Limb (tissue), 2 donors: ENCODE results near the gene CD99.

ENCODE experiments used
- DNase-seq, 2 donors: peaks; one replicate each; pipeline ENCODE4 v3.0.0-alpha.2; 2016; ENCODE audit errors: extremely low spot score in 2 of 2

CD99 gene

GRCh38 chrX:2690856-2691542 is at the start of gene CD99:
CD99 (plus strand) TSS chrX:2691295; CDS start chrX:2691361, 66 bp downstream.
- DNase-seq: peak; percentile 94

- DNase-seq: no peak
These were observed 48.9 kb upstream of the CD99 start for GRCh38 chrX:2642146-2642545.

- DNase-seq: no peak
These were observed 48.3 kb upstream of the CD99 start for GRCh38 chrX:2642791-2643190.

GRCh38 chrX:2643880-2644279 is 47.2 kb upstream of the CD99 start:
- no peak for DNase-seq

- no peak for DNase-seq
These were observed 45.5 kb upstream of the CD99 start for GRCh38 chrX:2645563-2645962.

- no peak for DNase-seq
These were observed 43.5 kb upstream of the CD99 start for GRCh38 chrX:2647627-2648026.

GRCh38 chrX:2650037-2650436 is 41.1 kb upstream of the CD99 start:
- no peak for DNase-seq

- no peak for DNase-seq
These were observed 40.2 kb upstream of the CD99 start for GRCh38 chrX:2650865-2651264.

- no peak for DNase-seq
These were observed 39.0 kb upstream of the CD99 start for GRCh38 chrX:2652106-2652505.

- no peak for DNase-seq
These were observed 36.4 kb upstream of the CD99 start for GRCh38 chrX:2654436-2655340.

GRCh38 chrX:2656257-2656836 is 34.7 kb upstream of the CD99 start:
- DNase-seq: no peak

GRCh38 chrX:2657532-2658113 is 33.5 kb upstream of the CD99 start:
- no peak for DNase-seq

- DNase-seq: no peak
These were observed 32.4 kb upstream of the CD99 start for GRCh38 chrX:2658585-2659292.

GRCh38 chrX:2662586-2662985 is 28.5 kb upstream of the CD99 start:
- DNase-seq: no peak

GRCh38 chrX:2664502-2664901 is 26.6 kb upstream of the CD99 start:
- DNase-seq: peak in 1 of 2 donors; percentile 30

- DNase-seq: no peak
These were observed 25.4 kb upstream of the CD99 start for GRCh38 chrX:2665387-2666304.

- no peak for DNase-seq
These were observed 24.6 kb upstream of the CD99 start for GRCh38 chrX:2666491-2666890.

GRCh38 chrX:2670978-2671377 is 20.1 kb upstream of the CD99 start:
- peak in 1 of 2 donors; percentile 4 for DNase-seq

- no peak for DNase-seq
These were observed 19.0 kb upstream of the CD99 start for GRCh38 chrX:2672084-2672483.

- DNase-seq: no peak
These were observed 17.5 kb upstream of the CD99 start for GRCh38 chrX:2673611-2674010.
